KMS-11 (cell line): Measurements from ENCODE around the gene USP8.

Source experiments
- H2AFZ ChIP-seq: fragments of 200-600 bp; sonication (generic); 2 replicates; pipeline ENCODE4 v1.6.1; 2016; ENCODE audit warnings: antibody characterized with exemption, mixed run types, low read depth
- H3K27ac ChIP-seq: fragments of 200-600 bp; sonication (generic); 2 replicates; pipeline ENCODE4 v1.6.1; 2016; ENCODE audit warnings: mild to moderate bottlenecking, mixed run types
- H3K27me3 ChIP-seq: fragments of 200-600 bp; sonication (generic); 2 replicates; pipeline ENCODE4 v1.6.1; 2017; ENCODE audit warnings: mild to moderate bottlenecking, low read depth, mixed run types, moderate library complexity; ENCODE audit not compliant: insufficient read depth
- H3K36me3 ChIP-seq: fragments of 200-600 bp; sonication (generic); 2 replicates; pipeline ENCODE4 v1.6.1; 2017; ENCODE audit warnings: mild to moderate bottlenecking, mixed run types; ENCODE audit not compliant: insufficient read depth
- H3K4me1 ChIP-seq: fragments of 200-600 bp; sonication (generic); 2 replicates; pipeline ENCODE4 v1.6.1; 2016; ENCODE audit warnings: mild to moderate bottlenecking, low read depth, mixed run types; ENCODE audit not compliant: poor library complexity, severe bottlenecking
- H3K4me2 ChIP-seq: fragments of 200-600 bp; sonication (generic); 2 replicates; pipeline ENCODE4 v1.7.0; 2016; ENCODE audit warnings: mild to moderate bottlenecking, mixed run types
- H3K4me3 ChIP-seq: fragments of 200-600 bp; sonication (generic); IDR thresholded peaks from 2 replicates; pipeline ENCODE4 v1.6.1; 2017; ENCODE audit warnings: low read depth, low read length, mixed read lengths; ENCODE audit not compliant: insufficient read depth
- H3K79me2 ChIP-seq: fragments of 200-600 bp; sonication (generic); 2 replicates; pipeline ENCODE4 v1.6.1; 2016; ENCODE audit warnings: low read depth, mixed run types; ENCODE audit not compliant: insufficient read depth
- H3K9ac ChIP-seq: fragments of 200-600 bp; sonication (generic); 2 replicates; pipeline ENCODE4 v1.6.1; 2016; ENCODE audit warnings: mild to moderate bottlenecking, mixed run types
- H4K20me1 ChIP-seq: fragments of 200-600 bp; sonication (generic); 2 replicates; pipeline ENCODE4 v1.6.1; 2016; ENCODE audit warnings: mild to moderate bottlenecking, mixed run types; ENCODE audit not compliant: insufficient read depth
- CTCF ChIP-seq: fragments of 200-600 bp; sonication (generic); conservative IDR thresholded peaks from 2 replicates; pipeline ENCODE4 v1.6.1; 2017; ENCODE audit warnings: low read depth, mild to moderate bottlenecking, antibody characterized with exemption, low read length, moderate library complexity, mixed read lengths

Gene USP8

GRCh38 chr15:50556642-50557371 lies 132.6 kb downstream of the USP8 start:
- no peak overlapping the region for H3K27ac ChIP-seq
- H3K36me3 ChIP-seq: no peaks in the 10 kb centered on the region
- H3K79me2 ChIP-seq: no peaks in the 10 kb centered on the region
- H3K4me3 ChIP-seq: no peak overlapping the region
- no peak overlapping the region for H3K9ac ChIP-seq
- no peak overlapping the region for H3K4me2 ChIP-seq
- no peaks in the 10 kb centered on the region for H4K20me1 ChIP-seq
- no peaks in the 10 kb centered on the region for H3K27me3 ChIP-seq
- TF ChIP-seq CTCF: no peak
- no peaks in the 10 kb centered on the region for H3K4me1 ChIP-seq
- H2AFZ ChIP-seq: no peak overlapping the region

DNA sequence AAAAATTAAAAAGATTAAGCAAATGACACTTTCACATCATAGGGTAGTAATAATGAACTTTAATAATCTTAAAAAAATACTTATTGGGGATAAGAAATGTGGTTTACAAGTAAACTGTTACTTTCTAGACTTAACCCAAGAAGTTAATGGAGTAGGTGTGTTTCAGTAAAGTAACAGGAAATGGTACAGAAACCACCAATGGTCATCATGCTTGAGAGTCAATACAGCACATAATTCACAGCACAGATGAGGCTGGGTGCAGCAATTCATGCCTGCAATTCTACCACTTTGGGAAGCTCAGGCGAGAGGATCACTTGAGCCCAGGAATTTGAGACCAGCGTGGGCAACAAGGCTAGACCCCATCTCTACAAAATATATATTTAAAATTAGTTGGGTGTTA lies 133.8 kb downstream of the USP8 start:
- Histone ChIP-seq H3K4me2 (no peak overlapping the region), H3K27ac (no peak overlapping the region), H3K4me3 (no peak overlapping the region), H3K27me3 (no peaks in the 10 kb centered on the region), H4K20me1 (no peaks in the 10 kb centered on the region), H2AFZ (no peak overlapping the region), H3K9ac (no peak overlapping the region), H3K79me2 (no peaks in the 10 kb centered on the region), H3K4me1 (peaks cover 2% of the 10 kb centered on the region), H3K36me3 (no peaks in the 10 kb centered on the region)
- TF ChIP-seq CTCF: no peak

- no peak overlapping the region for H3K27ac ChIP-seq
- H2AFZ ChIP-seq: no peak overlapping the region
- TF ChIP-seq CTCF: no peak
- H3K4me2 ChIP-seq: no peak overlapping the region
- H3K27me3 ChIP-seq: no peaks in the 10 kb centered on the region
- no peaks in the 10 kb centered on the region for H4K20me1 ChIP-seq
- no peaks in the 10 kb centered on the region for H3K79me2 ChIP-seq
- no peak overlapping the region for H3K4me3 ChIP-seq
- H3K36me3 ChIP-seq: no peaks in the 10 kb centered on the region; the same call in 1 of the 2 replicates
- H3K9ac ChIP-seq: no peak overlapping the region
- peaks cover 12% of the 10 kb centered on the region for H3K4me1 ChIP-seq
These were observed 138.8 kb downstream of the USP8 start for GRCh38 chr15:50562735-50563640.

- Histone ChIP-seq H3K9ac (no peak overlapping the region), H3K4me3 (no peak overlapping the region), H3K4me1 (peaks cover 12% of the 10 kb centered on the region), H3K36me3 (no peaks in the 10 kb centered on the region; the same call in 1 of the 2 replicates), H2AFZ (no peak overlapping the region), H3K27me3 (no peaks in the 10 kb centered on the region), H3K4me2 (no peak overlapping the region), H3K79me2 (no peaks in the 10 kb centered on the region), H3K27ac (no peak overlapping the region), H4K20me1 (no peaks in the 10 kb centered on the region)
- no peak for TF ChIP-seq CTCF
These were observed 139.6 kb downstream of the USP8 start for GRCh38 chr15:50563756-50564155.
